Measurements from ENCODE around the gene GRIN2D.
"Not testable (repeated sequence)": the region's sequence is repeated elsewhere in the genome, so short reads cannot be mapped to it uniquely, and the experiment has no call there.

GRIN2D gene

GRCh38 chr19:48371367-48371766 lies 22.1 kb upstream of the GRIN2D start:
- Histone ChIP-seq H3K14ac (ENCODE audit: low read length) (no peak overlapping the region), H3K9ac (ENCODE audit: low read length) (no peak overlapping the region), H3K4me3 (ENCODE audit: low read depth, low read length) (no peak overlapping the region), H2AK5ac (ENCODE audit: low read length) (no peak overlapping the region), H4K8ac (ENCODE audit: low read depth, low read length) (no peak overlapping the region), H3K36me3 (ENCODE audit: control insufficient read depth in 1 of 2, insufficient read depth in 2 of 2, low read length in 2 of 2) (no peaks in the 10 kb centered on the region), H3K9me3 (ENCODE audit: insufficient read depth, low read depth, low read length) (no peaks in the 10 kb centered on the region), H3K4ac (ENCODE audit: low read depth, low read length) (no peak overlapping the region), H3K18ac (ENCODE audit: low read length) (no peak overlapping the region), H3K23ac (ENCODE audit: low read length) (no peak overlapping the region), H2BK120ac (ENCODE audit: insufficient read depth, low read length, poor library complexity) (no peak overlapping the region), H2BK5ac (ENCODE audit: low read depth, low read length, poor library complexity) (no peak overlapping the region), H3K27ac (ENCODE audit: low read depth, low read length) (no peak overlapping the region), H2BK12ac (ENCODE audit: low read length) (no peak overlapping the region), H3K79me2 (ENCODE audit: control insufficient read depth, insufficient read depth, low read length, poor library complexity) (no peaks in the 10 kb centered on the region), H2AFZ (ENCODE audit: insufficient read depth, low read length, poor library complexity) (no peak overlapping the region), H3K27me3 (ENCODE audit: insufficient read depth, low read length) (no peaks in the 10 kb centered on the region), H4K12ac (ENCODE audit: low read depth, low read length) (no peak overlapping the region), H3K4me1 (ENCODE audit: control insufficient read depth in 1 of 2, insufficient read depth in 2 of 2, low read length in 2 of 2) (no peaks in the 10 kb centered on the region), H4K91ac (ENCODE audit: low read depth, low read length) (no peak overlapping the region), H3K79me1 (ENCODE audit: low read length) (no peaks in the 10 kb centered on the region), H3K4me2 (ENCODE audit: low read length) (no peak overlapping the region)
- no peak for DNase-seq
- WGBS (ENCODE audit: extremely low coverage, insufficient coverage, insufficient read length): no CpG with 5 or more reads among the region's 7 CpGs

GRCh38 chr19:48371771-48372170 lies 21.7 kb upstream of the GRIN2D start:
- not testable (repeated sequence) for H3K27me3 ChIP-seq (ENCODE audit: insufficient read depth, low read length); H3K14ac ChIP-seq (ENCODE audit: low read length); H3K9ac ChIP-seq (ENCODE audit: low read length); H2AK5ac ChIP-seq (ENCODE audit: low read length); H3K18ac ChIP-seq (ENCODE audit: low read length); H3K79me1 ChIP-seq (ENCODE audit: low read length); H2BK120ac ChIP-seq (ENCODE audit: insufficient read depth, low read length, poor library complexity); H4K8ac ChIP-seq (ENCODE audit: low read depth, low read length); H3K4me3 ChIP-seq (ENCODE audit: low read depth, low read length); H4K12ac ChIP-seq (ENCODE audit: low read depth, low read length); H2BK5ac ChIP-seq (ENCODE audit: low read depth, low read length, poor library complexity); H3K36me3 ChIP-seq (ENCODE audit: control insufficient read depth in 1 of 2, insufficient read depth in 2 of 2, low read length in 2 of 2); DNase-seq; H2BK12ac ChIP-seq (ENCODE audit: low read length); H3K79me2 ChIP-seq (ENCODE audit: control insufficient read depth, insufficient read depth, low read length, poor library complexity); H4K91ac ChIP-seq (ENCODE audit: low read depth, low read length); H3K23ac ChIP-seq (ENCODE audit: low read length); H3K9me3 ChIP-seq (ENCODE audit: insufficient read depth, low read depth, low read length); H3K27ac ChIP-seq (ENCODE audit: low read depth, low read length); H3K4me1 ChIP-seq (ENCODE audit: control insufficient read depth in 1 of 2, insufficient read depth in 2 of 2, low read length in 2 of 2); H3K4ac ChIP-seq (ENCODE audit: low read depth, low read length); H2AFZ ChIP-seq (ENCODE audit: insufficient read depth, low read length, poor library complexity); H3K4me2 ChIP-seq (ENCODE audit: low read length)
- no CpG with 5 or more reads among the region's 5 CpGs for WGBS (ENCODE audit: extremely low coverage, insufficient coverage, insufficient read length)

- H3K79me2 ChIP-seq (ENCODE audit: control insufficient read depth, insufficient read depth, low read length, poor library complexity): no peaks in the 10 kb centered on the region
- no peak overlapping the region for H3K4ac ChIP-seq (ENCODE audit: low read depth, low read length)
- WGBS (ENCODE audit: extremely low coverage, insufficient coverage, insufficient read length): no CpG with 5 or more reads among the region's 4 CpGs
- no peak overlapping the region for H2AK5ac ChIP-seq (ENCODE audit: low read length)
- no peak for DNase-seq
- H4K91ac ChIP-seq (ENCODE audit: low read depth, low read length): no peak overlapping the region
- H3K36me3 ChIP-seq (ENCODE audit: control insufficient read depth in 1 of 2, insufficient read depth in 2 of 2, low read length in 2 of 2): no peaks in the 10 kb centered on the region
- H3K9me3 ChIP-seq (ENCODE audit: insufficient read depth, low read depth, low read length): no peaks in the 10 kb centered on the region
- no peak overlapping the region for H4K12ac ChIP-seq (ENCODE audit: low read depth, low read length)
- no peak overlapping the region for H3K4me3 ChIP-seq (ENCODE audit: low read depth, low read length)
- H2BK12ac ChIP-seq (ENCODE audit: low read length): no peak overlapping the region
- H3K14ac ChIP-seq (ENCODE audit: low read length): no peak overlapping the region
- no peak overlapping the region for H3K23ac ChIP-seq (ENCODE audit: low read length)
- H2BK5ac ChIP-seq (ENCODE audit: low read depth, low read length, poor library complexity): no peak overlapping the region
- H3K27ac ChIP-seq (ENCODE audit: low read depth, low read length): no peak overlapping the region
- H2AFZ ChIP-seq (ENCODE audit: insufficient read depth, low read length, poor library complexity): no peak overlapping the region
- H3K18ac ChIP-seq (ENCODE audit: low read length): no peak overlapping the region
- no peaks in the 10 kb centered on the region for H3K79me1 ChIP-seq (ENCODE audit: low read length)
- no peaks in the 10 kb centered on the region for H3K4me1 ChIP-seq (ENCODE audit: control insufficient read depth in 1 of 2, insufficient read depth in 2 of 2, low read length in 2 of 2)
- no peak overlapping the region for H2BK120ac ChIP-seq (ENCODE audit: insufficient read depth, low read length, poor library complexity)
- H4K8ac ChIP-seq (ENCODE audit: low read depth, low read length): no peak overlapping the region
- H3K4me2 ChIP-seq (ENCODE audit: low read length): no peak overlapping the region
- no peak overlapping the region for H3K9ac ChIP-seq (ENCODE audit: low read length)
- no peaks in the 10 kb centered on the region for H3K27me3 ChIP-seq (ENCODE audit: insufficient read depth, low read length)
These were observed 20.6 kb upstream of the GRIN2D start for GRCh38 chr19:48372904-48373303.

- no peak overlapping the region for H3K27ac ChIP-seq (ENCODE audit: low read depth, low read length)
- DNase-seq: no peak
- no peaks in the 10 kb centered on the region for H3K9me3 ChIP-seq (ENCODE audit: insufficient read depth, low read depth, low read length)
- H2AK5ac ChIP-seq (ENCODE audit: low read length): no peak overlapping the region
- H2BK12ac ChIP-seq (ENCODE audit: low read length): no peak overlapping the region
- no peaks in the 10 kb centered on the region for H3K27me3 ChIP-seq (ENCODE audit: insufficient read depth, low read length)
- no peak overlapping the region for H3K18ac ChIP-seq (ENCODE audit: low read length)
- no peak overlapping the region for H2BK120ac ChIP-seq (ENCODE audit: insufficient read depth, low read length, poor library complexity)
- no peak overlapping the region for H4K8ac ChIP-seq (ENCODE audit: low read depth, low read length)
- H2AFZ ChIP-seq (ENCODE audit: insufficient read depth, low read length, poor library complexity): no peak overlapping the region
- H3K79me1 ChIP-seq (ENCODE audit: low read length): no peaks in the 10 kb centered on the region
- H3K4me1 ChIP-seq (ENCODE audit: control insufficient read depth in 1 of 2, insufficient read depth in 2 of 2, low read length in 2 of 2): no peaks in the 10 kb centered on the region
- H3K14ac ChIP-seq (ENCODE audit: low read length): no peak overlapping the region
- no CpG with 5 or more reads among the region's 11 CpGs for WGBS (ENCODE audit: extremely low coverage, insufficient coverage, insufficient read length)
- no peak overlapping the region for H4K91ac ChIP-seq (ENCODE audit: low read depth, low read length)
- H3K4me2 ChIP-seq (ENCODE audit: low read length): no peak overlapping the region
- H3K9ac ChIP-seq (ENCODE audit: low read length): no peak overlapping the region
- H3K23ac ChIP-seq (ENCODE audit: low read length): no peak overlapping the region
- H3K4ac ChIP-seq (ENCODE audit: low read depth, low read length): no peak overlapping the region
- H3K79me2 ChIP-seq (ENCODE audit: control insufficient read depth, insufficient read depth, low read length, poor library complexity): no peaks in the 10 kb centered on the region
- no peak overlapping the region for H3K4me3 ChIP-seq (ENCODE audit: low read depth, low read length)
- peaks cover 0 to 1% of the 10 kb centered on the region in 2 experiments for H3K36me3 ChIP-seq (ENCODE audit: control insufficient read depth in 1 of 2, insufficient read depth in 2 of 2, low read length in 2 of 2)
- H2BK5ac ChIP-seq (ENCODE audit: low read depth, low read length, poor library complexity): no peak overlapping the region
- H4K12ac ChIP-seq (ENCODE audit: low read depth, low read length): no peak overlapping the region
These were observed 19.9 kb upstream of the GRIN2D start for GRCh38 chr19:48373567-48373966.
